Ovary (tissue), 3 donors: Measurements from ENCODE around the gene C2CD4B.

Experiments used
- EP300 ChIP-seq: sonication (generic); formaldehyde crosslinking; IDR thresholded peaks from one replicate; pipeline ENCODE4 v1.6.1; 2017; ENCODE audit warnings: antibody characterized with exemption
- POLR2A ChIP-seq: fragments of 450-650 bp; IDR thresholded peaks from one replicate; pipeline ENCODE4 v1.6.1; 2017; ENCODE audit warnings: antibody characterized with exemption, mild to moderate bottlenecking, moderate library complexity
- TF ChIP-seq, protein P1 (sequence below), 3 donors: fragments of 450-650 bp in 2 of 3; fragments of 200-600 bp in 1 of 3; IDR thresholded peaks; one replicate each; pipeline versions ENCODE4 v1.5.1 to v1.8.0; 2016 to 2022; ENCODE audit warnings: antibody characterized with exemption in 3 of 3, mild to moderate bottlenecking in 1 of 3
- donor health status: DM: no; HTN: no; CAD: no.

- TF ChIP-seq, protein P1, sequence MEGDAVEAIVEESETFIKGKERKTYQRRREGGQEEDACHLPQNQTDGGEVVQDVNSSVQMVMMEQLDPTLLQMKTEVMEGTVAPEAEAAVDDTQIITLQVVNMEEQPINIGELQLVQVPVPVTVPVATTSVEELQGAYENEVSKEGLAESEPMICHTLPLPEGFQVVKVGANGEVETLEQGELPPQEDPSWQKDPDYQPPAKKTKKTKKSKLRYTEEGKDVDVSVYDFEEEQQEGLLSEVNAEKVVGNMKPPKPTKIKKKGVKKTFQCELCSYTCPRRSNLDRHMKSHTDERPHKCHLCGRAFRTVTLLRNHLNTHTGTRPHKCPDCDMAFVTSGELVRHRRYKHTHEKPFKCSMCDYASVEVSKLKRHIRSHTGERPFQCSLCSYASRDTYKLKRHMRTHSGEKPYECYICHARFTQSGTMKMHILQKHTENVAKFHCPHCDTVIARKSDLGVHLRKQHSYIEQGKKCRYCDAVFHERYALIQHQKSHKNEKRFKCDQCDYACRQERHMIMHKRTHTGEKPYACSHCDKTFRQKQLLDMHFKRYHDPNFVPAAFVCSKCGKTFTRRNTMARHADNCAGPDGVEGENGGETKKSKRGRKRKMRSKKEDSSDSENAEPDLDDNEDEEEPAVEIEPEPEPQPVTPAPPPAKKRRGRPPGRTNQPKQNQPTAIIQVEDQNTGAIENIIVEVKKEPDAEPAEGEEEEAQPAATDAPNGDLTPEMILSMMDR (IDR thresholded peaks at IDR 0.05), result no peak
- TF ChIP-seq POLR2A (no peak), EP300 (no peak)
These were observed 39.3 kb downstream of the C2CD4B start for GRCh38 chr15:62125773-62126172.
